ENCODE measurements around the gene UBE2J1. TPM values are rescaled to one million over a fixed set of nuclear protein-coding genes. Genes with fewer than 3 reads are reported as not detected.
"Not testable (repeated sequence)": the region's sequence is repeated elsewhere in the genome, so short reads cannot be mapped to it uniquely, and the experiment has no call there.

Gene UBE2J1
- total RNA-seq, 1 experiment from 2014 or later: 19.0 TPM

GRCh38 chr6:89320012-89320559 lies 32.4 kb downstream of the UBE2J1 start:
- DNase-seq (ENCODE audit: low spot score): no peak

- DNase-seq (ENCODE audit: low spot score): no peak
Observed at GRCh38 chr6:89317067-89317466, 35.5 kb downstream of the UBE2J1 start.

DNA sequence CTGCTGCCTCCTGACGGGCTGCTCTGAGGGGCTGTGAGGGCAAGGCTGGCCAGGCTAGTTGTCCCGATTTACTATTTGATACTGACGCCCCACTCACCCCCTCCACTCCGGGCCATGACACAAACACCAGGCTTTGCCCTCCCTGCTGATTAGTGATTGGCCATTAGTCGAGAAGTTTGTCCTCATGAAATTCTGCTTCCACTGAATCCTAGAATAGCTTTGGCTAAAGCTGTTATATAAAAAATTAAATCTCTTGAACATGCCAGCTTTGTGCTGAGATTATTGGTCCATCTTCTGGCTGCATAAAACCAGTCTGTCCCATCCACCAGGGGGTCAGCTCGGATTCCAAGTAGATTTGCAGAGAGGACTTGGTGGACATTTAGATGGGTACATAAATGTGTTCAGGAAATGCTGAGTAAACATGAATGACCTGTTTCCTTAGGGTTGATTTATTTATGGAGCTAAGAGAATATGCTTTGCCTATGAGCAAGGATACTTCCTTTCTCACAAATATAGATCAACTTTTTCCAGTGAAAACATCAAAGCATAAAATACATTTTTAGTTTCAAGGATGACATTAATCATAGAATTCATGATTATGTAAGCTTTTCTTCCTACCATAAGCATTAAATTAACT lies 37.2 kb downstream of the UBE2J1 start, which contains the start of gene GABRR2:
GABRR2 (minus strand) TSS at position 51 of the 637 bp plus-strand sequence. CDS start 134 bp downstream, outside the sequence.
- DNase-seq (ENCODE audit: low spot score): no peak

DNA sequence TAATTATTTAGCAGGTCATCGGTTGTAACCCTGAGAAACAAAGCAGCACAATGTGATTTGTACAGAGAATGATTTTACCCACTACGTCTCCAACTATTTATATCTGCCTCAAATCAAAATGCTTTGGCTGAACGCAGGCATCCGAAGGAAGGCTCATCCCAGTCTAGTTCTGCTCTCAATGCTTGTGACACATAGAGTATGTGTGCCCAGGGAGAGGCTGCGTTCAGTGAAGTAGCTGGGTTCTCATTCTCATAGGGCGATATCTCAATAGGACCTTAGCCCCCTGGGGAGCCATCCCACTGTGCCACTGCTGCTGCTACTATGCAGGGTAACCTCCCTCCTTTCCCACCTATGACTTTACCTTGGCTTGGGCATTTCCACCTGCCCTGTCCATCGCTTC lies 37.8 kb downstream of the UBE2J1 start:
- DNase-seq (ENCODE audit: low spot score): no peak

DNA sequence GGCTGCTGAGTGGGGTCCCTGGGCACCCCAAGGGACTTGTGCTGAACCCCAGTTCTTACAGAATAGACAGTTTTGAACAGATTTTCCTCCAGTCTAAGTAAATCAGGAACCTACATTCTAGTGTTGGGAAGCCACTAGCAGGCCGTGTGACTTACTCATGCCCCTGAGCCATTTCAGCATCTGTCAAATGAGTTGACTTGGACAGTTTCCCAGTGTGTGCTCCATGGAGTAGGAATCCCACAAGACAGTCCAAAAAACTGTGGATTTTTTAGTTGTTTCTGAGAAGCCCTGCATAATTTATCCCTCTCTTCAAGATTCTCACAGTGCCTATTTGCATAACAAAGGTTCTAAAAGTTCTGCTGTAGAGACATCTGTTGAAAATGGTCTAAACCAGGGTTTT lies 39.5 kb downstream of the UBE2J1 start:
- DNase-seq (ENCODE audit: low spot score): peak; percentile 49

GRCh38 chr6:89311853-89312531 lies 40.5 kb downstream of the UBE2J1 start:
- DNase-seq (ENCODE audit: low spot score): peak; percentile 37

GRCh38 chr6:89311530-89311852 lies 41.0 kb downstream of the UBE2J1 start:
- no peak for DNase-seq (ENCODE audit: low spot score)

DNA sequence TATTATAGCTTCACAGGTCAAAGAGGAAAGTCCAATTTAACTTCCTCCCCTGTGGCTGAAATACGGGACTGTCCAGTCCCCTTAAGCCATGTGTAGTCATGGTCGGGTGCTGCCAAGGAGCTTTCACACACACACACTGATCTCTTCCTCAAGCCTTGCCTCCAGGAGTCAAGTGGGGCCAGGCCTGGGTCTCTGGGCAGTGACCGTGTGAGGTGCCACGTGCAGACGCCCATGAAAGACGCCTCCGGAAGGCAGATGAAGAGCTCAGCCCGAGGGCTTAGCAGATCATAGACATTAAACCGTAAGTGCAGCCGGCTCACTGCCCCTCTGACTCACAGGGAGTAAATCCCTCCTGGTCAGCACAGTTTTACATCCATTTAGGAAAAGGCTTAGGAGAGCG lies 41.6 kb downstream of the UBE2J1 start:
- no peak for DNase-seq (ENCODE audit: low spot score)

GRCh38 chr6:89308525-89309395 lies 43.8 kb downstream of the UBE2J1 start:
- DNase-seq (ENCODE audit: low spot score): no peak

- DNase-seq (ENCODE audit: low spot score): not testable (repeated sequence)
Observed at GRCh38 chr6:89304517-89304916, 48.0 kb downstream of the UBE2J1 start.

DNA sequence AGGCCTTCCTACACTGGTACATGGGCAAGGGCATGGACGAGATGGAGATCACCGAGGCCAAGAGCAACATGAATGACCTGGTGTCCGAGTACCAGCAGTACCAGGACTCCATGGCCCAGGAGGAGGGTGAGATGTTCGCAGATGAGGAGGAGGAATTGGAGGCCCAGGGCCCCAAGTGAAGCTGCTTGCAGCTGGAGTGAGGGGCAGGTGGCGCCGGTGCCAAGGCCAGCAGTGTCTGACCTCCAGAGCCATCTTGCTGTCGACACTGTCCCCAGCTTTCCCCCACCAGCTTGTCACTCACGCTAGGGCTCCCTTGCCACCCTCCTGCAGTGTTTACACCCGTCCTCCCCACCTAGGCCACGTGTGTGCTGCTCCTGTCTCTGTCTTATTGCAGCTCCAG lies 49.6 kb downstream of the UBE2J1 start:
- DNase-seq (ENCODE audit: low spot score): no peak

- DNase-seq (ENCODE audit: low spot score): no peak
Observed at GRCh38 chr6:89302195-89302770, 50.2 kb downstream of the UBE2J1 start.

GRCh38 chr6:89301586-89302194 lies 50.8 kb downstream of the UBE2J1 start:
- no peak for DNase-seq (ENCODE audit: low spot score)

GRCh38 chr6:89299466-89299850 lies 53.1 kb downstream of the UBE2J1 start:
- no peak for DNase-seq (ENCODE audit: low spot score)

DNA sequence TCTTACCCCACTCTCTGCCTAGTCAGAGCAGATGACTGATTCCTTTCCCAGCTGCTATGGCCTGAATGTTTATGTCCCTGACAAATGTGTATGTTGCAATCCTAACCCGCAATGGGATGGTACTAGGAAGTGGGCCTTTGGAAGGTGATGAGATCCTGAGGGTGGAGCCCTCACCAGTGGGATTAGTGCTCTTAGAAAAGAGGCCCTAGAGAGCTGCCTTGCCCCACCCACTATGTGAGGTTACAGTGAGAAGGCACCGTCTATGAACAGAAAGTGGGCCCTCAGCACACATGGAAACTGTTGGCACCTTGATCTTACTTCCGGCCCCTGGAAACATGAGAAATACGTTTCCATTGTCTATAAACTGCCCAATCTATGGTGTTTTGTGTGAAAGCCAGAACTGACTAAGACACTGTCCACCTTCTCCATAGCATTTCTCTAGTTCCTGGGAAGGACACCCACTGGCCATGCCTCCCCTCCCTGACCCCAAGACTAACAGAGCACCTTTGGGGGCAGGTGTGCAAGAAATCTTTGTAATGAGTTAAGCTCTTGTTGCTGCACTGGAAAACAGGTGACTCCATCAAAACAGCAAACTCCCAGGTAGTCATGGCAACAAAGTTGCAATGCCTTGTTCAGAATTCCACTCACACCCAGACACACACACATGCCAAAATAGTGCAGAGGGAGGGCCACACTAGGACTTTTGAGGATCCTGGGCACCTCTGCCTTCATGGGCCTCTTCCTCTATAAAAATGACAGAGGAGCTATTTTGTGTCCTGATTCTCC lies 53.6 kb downstream of the UBE2J1 start:
- peak; percentile 57 for DNase-seq (ENCODE audit: low spot score)

- DNase-seq (ENCODE audit: low spot score): peak; percentile 82
Observed at GRCh38 chr6:89297695-89298351, 54.7 kb downstream of the UBE2J1 start.

DNA sequence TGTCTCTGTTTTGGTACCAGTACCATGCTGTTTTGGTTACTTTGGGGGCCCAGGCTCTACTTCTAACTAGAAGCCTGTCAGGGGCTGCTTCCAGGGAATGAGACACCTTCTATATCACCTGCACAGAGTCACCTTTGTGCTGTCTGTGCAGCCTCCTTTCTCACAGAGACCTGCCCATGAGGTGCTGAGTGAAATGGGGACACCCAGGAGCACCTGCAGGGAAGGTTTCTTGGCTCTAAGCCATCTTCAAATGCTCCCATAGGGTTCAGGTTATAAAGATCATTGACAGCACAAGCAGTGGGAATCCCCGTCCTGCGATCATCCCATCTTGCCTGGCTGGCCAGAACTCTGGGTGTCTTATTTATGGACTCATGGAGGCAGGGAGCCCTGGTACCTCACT lies 56.5 kb downstream of the UBE2J1 start:
- DNase-seq (ENCODE audit: low spot score): no peak

DNA sequence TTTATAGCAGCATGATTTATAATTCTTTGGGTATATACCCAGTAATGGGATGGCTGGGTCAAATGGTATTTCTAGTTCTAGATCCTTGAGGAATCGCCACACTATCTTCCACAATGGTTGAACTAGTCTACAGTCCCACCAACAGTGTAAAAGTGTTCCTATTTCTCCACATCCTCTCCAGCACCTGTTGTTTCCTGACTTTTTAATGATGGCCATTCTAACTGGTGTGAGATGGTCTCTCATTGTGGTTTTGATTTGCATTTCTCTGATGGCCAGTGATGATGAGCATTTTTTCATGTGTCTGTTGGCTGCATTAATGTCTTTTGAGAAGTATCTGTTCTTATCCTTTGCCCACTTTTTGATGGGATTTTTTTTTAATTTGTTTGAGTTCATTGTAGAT lies 57.4 kb downstream of the UBE2J1 start:
- DNase-seq (ENCODE audit: low spot score): not testable (repeated sequence)

GRCh38 chr6:89291256-89291819 lies 61.2 kb downstream of the UBE2J1 start:
- DNase-seq (ENCODE audit: low spot score): no peak

Measured in H4 (cell line).